Peyer's patch (tissue), 4 donors: ENCODE data around the gene AASDH.

Source experiments
- CTCF ChIP-seq, 6 experiments: fragments of 450-650 bp in 4 of 6; fragments of 200-600 bp in 2 of 6; sonication (generic) in 1 of 6; IDR thresholded peaks; one replicate each; pipeline ENCODE4 v1.5.1; 2017 to 2019; ENCODE audit warnings: antibody characterized with exemption in 6 of 6, mild to moderate bottlenecking in 3 of 6, moderate library complexity in 1 of 6
- POLR2A ChIP-seq, 2 donors: fragments of 450-650 bp; IDR thresholded peaks; one replicate each; pipeline ENCODE4 v1.5.1; 2017; ENCODE audit warnings: antibody characterized with exemption in 2 of 2, mild to moderate bottlenecking in 2 of 2, moderate library complexity in 2 of 2

GRCh38 chr4:56301997-56302496 is 85.2 kb downstream of the AASDH start:
- no peak for TF ChIP-seq CTCF (IDR thresholded peaks at IDR 0.05)
- TF ChIP-seq POLR2A (IDR thresholded peaks at IDR 0.05), result no peak
